Muscle of leg (tissue), 11 donors: Measurements from ENCODE around the gene ATG4B. TPM values are rescaled to one million over a fixed set of nuclear protein-coding genes. Genes with fewer than 3 reads are reported as not detected.

Experiments used
- DNase-seq: peaks from one replicate; pipeline ENCODE4 v3.0.0; 2013
- H3K27ac ChIP-seq: one replicate; pipeline ENCODE4 v1.5.1; 2013; ENCODE audit warnings: mild to moderate bottlenecking, low read length, control low read depth
- H3K27me3 ChIP-seq: one replicate; pipeline ENCODE4 v1.6.1; 2013; ENCODE audit warnings: low read length; ENCODE audit not compliant: control insufficient read depth, insufficient read depth
- H3K36me3 ChIP-seq: one replicate; pipeline ENCODE4 v1.6.1; 2013; ENCODE audit warnings: low read length; ENCODE audit not compliant: control insufficient read depth, insufficient read depth
- H3K4me1 ChIP-seq: one replicate; pipeline ENCODE4 v1.6.1; 2013; ENCODE audit warnings: low read length; ENCODE audit not compliant: control insufficient read depth, insufficient read depth
- H3K4me3 ChIP-seq: one replicate; pipeline ENCODE4 v1.5.1; 2013; ENCODE audit warnings: low read length, control low read depth
- H3K9me3 ChIP-seq: replicated peaks from 2 replicates; pipeline ENCODE4 v1.6.1; 2013; ENCODE audit warnings: low read depth, low read length; ENCODE audit not compliant: control insufficient read depth
- WGBS: methylation state at CpG from one replicate; pipeline ENCODE4 v1.1.5; 2013; ENCODE audit warnings: missing lambda C conversion rate; ENCODE audit not compliant: insufficient coverage; 5-methylcytosine and 5-hydroxymethylcytosine counted together
- polyA plus RNA-seq, 8 donors: library from polyadenylated mRNA; unstranded; fragments of 120-200 nt; gene quantifications; one replicate each; pipeline versions ENCODE4 v1.2.1 to v1.2.3, GENCODE V29; 2013; ENCODE audit warnings: inconsistent platforms in 1 of 8, low replicate concordance in 1 of 8; ENCODE audit not compliant: insufficient read length in 8 of 8, insufficient read depth in 1 of 8
- total RNA-seq: library from RNA; stranded (reverse); fragments of 120-200 nt; gene quantifications from one replicate; pipeline ENCODE4 v1.2.4, GENCODE V29; 2013

The ATG4B gene
- total and polyA plus RNA-seq, 9 donors = 36.5 to 74.3 (median 55.3) TPM

GRCh38 chr2:241706537-241706936 lies 69.0 kb downstream of the ATG4B start:
- H3K27ac ChIP-seq = no peak overlapping the region
- peaks cover 8% of the 10 kb centered on the region for H3K9me3 ChIP-seq
- H3K27me3 ChIP-seq = no peaks in the 10 kb centered on the region
- peaks cover 56% of the 10 kb centered on the region for H3K36me3 ChIP-seq
- DNase-seq = no peak
- no peak overlapping the region for H3K4me3 ChIP-seq
- WGBS = no CpG with 5 or more reads among the region's 6 CpGs
- peaks cover 9% of the 10 kb centered on the region for H3K4me1 ChIP-seq

GRCh38 chr2:241708879-241709278 lies 71.4 kb downstream of the ATG4B start:
- Histone ChIP-seq H3K36me3 (peaks cover 76% of the 10 kb centered on the region), H3K4me3 (no peak overlapping the region), H3K27me3 (no peaks in the 10 kb centered on the region), H3K9me3 (peaks cover 13% of the 10 kb centered on the region), H3K4me1 (no peaks in the 10 kb centered on the region), H3K27ac (no peak overlapping the region)
- WGBS = 90% methylated on average over 10 of the region's 10 CpGs
- DNase-seq = no peak

DNA sequence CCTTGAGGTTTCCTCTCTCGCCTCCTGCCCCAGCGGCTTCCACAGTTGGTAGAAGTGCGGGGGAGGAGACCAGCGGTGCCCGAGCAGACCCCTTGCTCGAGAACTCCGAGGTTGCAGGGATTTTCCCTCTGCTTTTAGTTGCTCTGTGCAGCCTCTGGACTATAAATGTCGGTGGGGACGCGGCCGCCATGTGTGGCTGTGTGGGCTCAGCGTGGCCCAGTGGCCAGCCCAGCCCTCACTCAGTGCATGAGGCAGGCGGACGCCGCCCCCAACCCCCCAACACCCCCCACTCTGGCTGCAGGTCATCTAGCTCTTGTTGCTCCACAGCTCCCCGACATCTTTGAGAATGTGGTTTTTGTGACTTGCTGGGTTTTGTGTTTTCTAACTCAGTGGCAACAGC lies 81.6 kb downstream of the ATG4B start:
- 92% methylated on average over 6 of the region's 16 CpGs for WGBS

DNA sequence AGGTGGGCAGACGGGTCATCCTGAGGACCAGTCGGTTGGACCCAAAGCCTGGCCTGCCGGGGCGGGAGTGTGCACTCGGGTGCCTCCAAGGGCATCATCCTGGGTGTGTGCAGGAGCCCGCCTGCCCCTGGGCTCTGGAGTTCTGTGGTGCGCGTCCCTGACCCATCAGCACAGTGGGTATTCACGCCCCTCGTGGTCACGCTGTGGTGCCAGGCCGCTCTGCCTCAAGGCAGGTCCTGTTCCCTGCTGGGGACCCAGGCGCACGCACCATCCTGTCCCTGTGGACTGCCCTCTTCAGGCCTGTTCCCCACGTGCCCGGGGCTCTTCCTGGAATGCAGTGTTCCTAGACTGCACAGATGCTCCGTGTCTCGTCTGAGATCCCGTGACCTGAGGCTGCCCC lies 82.6 kb downstream of the ATG4B start:
- no peak overlapping the region for H3K4me3 ChIP-seq
- no peak overlapping the region for H3K27ac ChIP-seq

More for the DNA sequence above, 81.6 kb downstream of the ATG4B start:
- Histone ChIP-seq H3K36me3 (peaks cover 64% of the 10 kb centered on the region), H3K27me3 (no peaks in the 10 kb centered on the region), H3K27ac (no peak overlapping the region), H3K9me3 (peaks cover 16% of the 10 kb centered on the region), H3K4me1 (no peaks in the 10 kb centered on the region), H3K4me3 (no peak overlapping the region)
- DNase-seq = no peak

DNA sequence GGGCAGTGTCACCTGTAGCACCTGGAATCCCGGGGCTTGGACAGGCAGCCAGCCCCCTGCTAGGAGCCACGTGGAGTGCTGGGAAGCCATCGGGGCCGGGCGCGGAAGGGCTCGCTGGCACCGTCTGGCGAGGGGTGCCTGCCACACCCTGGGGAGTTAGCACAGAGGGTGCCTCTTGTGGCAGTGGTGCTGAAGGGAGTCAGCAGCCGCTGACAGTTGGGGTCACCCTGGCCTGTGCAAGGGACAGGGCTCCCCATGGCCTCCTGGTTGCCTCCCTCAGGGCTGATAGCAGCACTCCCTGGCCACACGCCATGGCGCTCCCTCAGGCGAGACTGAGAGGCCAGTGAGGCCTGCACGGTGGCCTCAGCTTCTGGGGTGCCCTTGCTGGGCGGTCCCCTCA lies 83.1 kb downstream of the ATG4B start:
- no peaks in the 10 kb centered on the region for H3K27me3 ChIP-seq
- no peak overlapping the region for H3K4me3 ChIP-seq
- peaks cover 16% of the 10 kb centered on the region for H3K9me3 ChIP-seq
- H3K36me3 ChIP-seq = peaks cover 68% of the 10 kb centered on the region
- no peak for DNase-seq
- no peaks in the 10 kb centered on the region for H3K4me1 ChIP-seq
- 94% methylated on average over 14 of the region's 15 CpGs for WGBS
- H3K27ac ChIP-seq = no peak overlapping the region

More for the DNA sequence above, 82.6 kb downstream of the ATG4B start:
- Histone ChIP-seq H3K4me1 (no peaks in the 10 kb centered on the region), H3K36me3 (peaks cover 68% of the 10 kb centered on the region), H3K9me3 (peaks cover 16% of the 10 kb centered on the region), H3K27me3 (no peaks in the 10 kb centered on the region)
- WGBS = 91% methylated on average over 17 of the region's 19 CpGs
- no peak for DNase-seq

DNA sequence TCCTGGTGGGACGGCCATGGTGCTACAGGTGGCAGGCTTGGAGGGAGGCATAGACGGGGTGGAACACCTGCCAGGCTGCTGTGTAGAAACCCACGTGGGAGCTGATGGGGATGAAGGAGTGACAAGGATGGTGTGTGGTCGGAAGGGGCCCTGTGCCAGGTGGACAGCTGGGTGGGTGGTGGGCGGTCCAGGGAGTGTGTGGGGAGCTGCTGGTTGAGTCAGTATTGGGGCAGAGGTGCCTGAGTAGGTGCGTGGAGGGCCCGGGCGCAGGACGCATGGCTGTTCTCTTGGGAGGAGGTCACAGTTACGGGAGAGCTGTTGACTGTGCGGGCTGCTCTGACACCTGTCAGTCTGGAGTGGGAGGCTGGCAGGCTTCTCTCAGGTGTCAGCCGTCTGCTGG lies 84.4 kb downstream of the ATG4B start:
- H3K4me1 ChIP-seq = no peaks in the 10 kb centered on the region
- peaks cover 16% of the 10 kb centered on the region for H3K9me3 ChIP-seq
- DNase-seq = no peak
- H3K27ac ChIP-seq = no peak overlapping the region
- H3K4me3 ChIP-seq = no peak overlapping the region
- WGBS = 92% methylated on average over 12 of the region's 12 CpGs
- peaks cover 60% of the 10 kb centered on the region for H3K36me3 ChIP-seq
- H3K27me3 ChIP-seq = no peaks in the 10 kb centered on the region

DNA sequence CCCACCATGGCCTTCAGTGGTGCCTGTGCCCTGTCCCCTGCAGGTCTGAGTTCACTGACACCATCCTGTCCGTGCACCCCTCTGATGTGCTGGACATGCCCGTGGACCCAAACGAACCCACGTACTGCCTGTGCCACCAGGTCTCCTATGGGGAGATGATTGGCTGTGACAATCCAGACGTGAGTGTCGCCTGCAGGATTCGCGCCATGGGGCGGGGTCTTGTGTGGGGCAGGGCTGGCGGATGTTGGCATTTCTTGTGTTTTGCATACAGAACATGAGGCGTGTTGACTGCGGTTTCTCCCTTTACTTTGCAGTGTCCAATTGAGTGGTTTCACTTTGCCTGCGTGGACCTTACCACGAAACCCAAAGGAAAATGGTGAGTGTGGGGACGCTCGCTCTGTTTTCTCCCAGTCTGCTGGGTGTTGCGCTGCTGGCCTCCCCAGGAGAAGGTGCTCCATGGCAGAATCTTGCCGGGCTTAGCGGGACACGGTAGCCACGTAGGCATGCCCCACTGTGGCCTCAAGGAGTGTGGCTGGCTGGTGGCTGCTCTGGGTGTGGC lies 85.5 kb downstream of the ATG4B start:
- Histone ChIP-seq H3K27me3 (no peaks in the 10 kb centered on the region), H3K4me3 (no peak overlapping the region), H3K9me3 (peaks cover 16% of the 10 kb centered on the region), H3K36me3 (peaks cover 57% of the 10 kb centered on the region), H3K27ac (no peak overlapping the region), H3K4me1 (peaks cover 1% of the 10 kb centered on the region)
- 97% methylated on average over 19 of the region's 21 CpGs for WGBS
- DNase-seq = no peak

Other genes with a start within 250 kb of the ATG4B start
- 207 TPM for gene STK25, start 129.1 kb upstream of the ATG4B start, total RNA-seq
- 100 to 1,000 TPM; 225 to 364 (median 278) TPM for gene STK25, start 129.1 kb upstream of the ATG4B start, polyA plus RNA-seq
- gene BOK, start 78.9 kb upstream of the ATG4B start, total RNA-seq = 35.3 TPM
- gene BOK, start 78.9 kb upstream of the ATG4B start, polyA plus RNA-seq = 10 to 100 TPM; 50.7 to 60.4 (median 57.5) TPM
- gene THAP4, start 535 bp upstream of the ATG4B start, total RNA-seq = 43.9 TPM
- gene THAP4, start 535 bp upstream of the ATG4B start, polyA plus RNA-seq = 10 to 100 TPM; 36.3 to 51.7 (median 43.9) TPM
- 22.7 TPM for gene DTYMK, start 49.1 kb downstream of the ATG4B start, total RNA-seq
- 10 to 100 TPM; 24.9 to 35.1 (median 28.6) TPM for gene DTYMK, start 49.1 kb downstream of the ATG4B start, polyA plus RNA-seq
- 24.9 TPM for gene ING5, start 64.3 kb downstream of the ATG4B start, total RNA-seq
- gene ING5, start 64.3 kb downstream of the ATG4B start, polyA plus RNA-seq = 10 to 100 TPM; 21.0 to 29.4 (median 24.2) TPM
- gene D2HGDH, start 96.9 kb downstream of the ATG4B start, total RNA-seq = 9.1 TPM
- 10 to 100 TPM; 12.3 to 30.0 (median 21.2) TPM for gene D2HGDH, start 96.9 kb downstream of the ATG4B start, polyA plus RNA-seq
- gene GAL3ST2, start 139.1 kb downstream of the ATG4B start, total RNA-seq = 0.09 TPM
- under 1 TPM in 4 of 8 donors, not detected in 4; 0.25 to 0.43 (median 0.29) TPM for gene GAL3ST2, start 139.1 kb downstream of the ATG4B start, polyA plus RNA-seq
- gene NEU4, start 171.5 kb downstream of the ATG4B start, total RNA-seq = 6.7 TPM
- 10 to 100 TPM in 1 of 8 donors, 1 to 10 TPM in 7; 4.6 to 10.1 (median 7.0) TPM for gene NEU4, start 171.5 kb downstream of the ATG4B start, polyA plus RNA-seq
- 0.04 TPM for gene PDCD1, start 221.2 kb downstream of the ATG4B start, total RNA-seq
- under 1 TPM in 6 of 8 donors, not detected in 2; 0.07 to 0.36 (median 0.10) TPM for gene PDCD1, start 221.2 kb downstream of the ATG4B start, polyA plus RNA-seq
- not detected for gene RTP5, start 232.0 kb downstream of the ATG4B start, total RNA-seq
- under 1 TPM in 3 of 8 donors, not detected in 5; 0.05 to 0.06 (median 0.05) TPM for gene RTP5, start 232.0 kb downstream of the ATG4B start, polyA plus RNA-seq